Panc1 (cell line): Measurements from ENCODE around the gene EYS. TPM values are rescaled to one million over a fixed set of nuclear protein-coding genes. Genes with fewer than 3 reads are reported as not detected.

ENCODE experiments used
- ATAC-seq: fragments of 200-7000 bp; cut with Tn5 transposase; 2 replicates; pipeline ENCODE4 v1.9.1; 2020; ENCODE audit warnings: mild to moderate bottlenecking, moderate library complexity
- BruUV-seq: library from RNA; stranded (reverse); fragments of 400-500 nt; replicated peaks from 2 replicates; lab custom pipeline; 2021; lab: Mats Ljungman, UMichigan
- CTCF ChIA-PET: fragments of 300-600 bp; sonication (Branson Sonifier 250); formaldehyde crosslinking; loops from one replicate; lab custom pipeline; 2022; ENCODE audit warnings: antibody characterized with exemption; lab: Charles Lee
- POLR2A ChIA-PET: fragments of 300-600 bp; sonication (Branson Sonifier 250); formaldehyde crosslinking; loops from one replicate; lab custom pipeline; 2022; ENCODE audit warnings: antibody characterized with exemption; lab: Charles Lee
- DNase-seq: peaks from one replicate; pipeline ENCODE4 v3.0.0-alpha.2; 2010; ENCODE audit warnings: low read depth, low spot score
- H3K27ac ChIP-seq: 2 replicates; pipeline ENCODE4 v1.5.1; 2011; ENCODE audit warnings: mild to moderate bottlenecking, low read length, inconsistent platforms
- H3K27me3 ChIP-seq: fragments of 200-500 bp; sonication (Bioruptor generic); 2 replicates; pipeline ENCODE4 v1.6.0; 2014; ENCODE audit warnings: low read length, inconsistent platforms; ENCODE audit not compliant: control insufficient read depth, insufficient read depth
- H3K36me3 ChIP-seq: fragments of 200-500 bp; sonication (Bioruptor generic); 2 replicates; pipeline ENCODE4 v1.5.1; 2014; ENCODE audit warnings: inconsistent platforms, mild to moderate bottlenecking, low read length, moderate library complexity; ENCODE audit not compliant: control insufficient read depth, insufficient read depth
- H3K4me1 ChIP-seq: 2 replicates; pipeline ENCODE4 v1.5.1; 2011; ENCODE audit warnings: inconsistent platforms, mild to moderate bottlenecking, low read length, moderate library complexity; ENCODE audit not compliant: control insufficient read depth, insufficient read depth
- H3K4me3 ChIP-seq, 2 experiments: 2 replicates each; pipeline ENCODE4 v1.5.1; 2011 to 2012; ENCODE audit warnings: low read depth in 2 of 2, low read length in 2 of 2, mild to moderate bottlenecking in 2 of 2, inconsistent platforms in 1 of 2, moderate library complexity in 1 of 2
- H3K9me3 ChIP-seq: fragments of 200-500 bp; sonication (Bioruptor generic); 2 replicates; pipeline ENCODE4 v1.5.1; 2014; ENCODE audit warnings: low read depth, mild to moderate bottlenecking, inconsistent platforms, low read length, moderate library complexity; ENCODE audit not compliant: control insufficient read depth, insufficient read depth
- POLR2AphosphoS5 ChIP-seq: IDR thresholded peaks from 2 replicates; pipeline ENCODE4 v1.6.1; 2012; ENCODE audit warnings: mild to moderate bottlenecking, low read depth, low read length, moderate library complexity
- SIN3A ChIP-seq: IDR thresholded peaks from 2 replicates; pipeline ENCODE4 v1.6.1; 2012; ENCODE audit warnings: low read depth, mild to moderate bottlenecking, low read length, moderate library complexity, borderline replicate concordance; ENCODE audit not compliant: insufficient read depth
- TCF7L2 ChIP-seq: IDR thresholded peaks from 2 replicates; pipeline ENCODE4 v1.6.1; 2011; ENCODE audit warnings: mild to moderate bottlenecking, low read depth, low read length, inconsistent platforms
- in situ Hi-C: cut with HindIII; loops from 2 replicates; pipeline ENCODE4 v1.10.0; 2016; ENCODE audit warnings: low sequenced_read_pairs, low pct_unique_long_range_greater_than_20kb
- intact Hi-C: fragments of 100-400 bp; cut with micrococcal nuclease; formaldehyde crosslinking; loops from one replicate; pipeline ENCODE4 v1.10.0; 2022; ENCODE audit not compliant: unreplicated experiment
- total RNA-seq: library from RNA; stranded (reverse); gene quantifications from one replicate; pipeline ENCODE4 v1.2.1, GENCODE V29; 2021; ENCODE audit not compliant: unreplicated experiment
- TF ChIP-seq, protein P1 (sequence below), 2 experiments: IDR thresholded peaks; 2 replicates each; pipeline ENCODE4 v1.6.1; 2011 to 2012; ENCODE audit warnings: low read depth in 2 of 2, control low read depth in 1 of 2, low read length in 1 of 2, mild to moderate bottlenecking in 1 of 2, moderate library complexity in 1 of 2; ENCODE audit not compliant: insufficient read depth in 1 of 2
- TF ChIP-seq, protein P2 (sequence below): fragments of 450-650 bp; IDR thresholded peaks from 2 replicates; pipeline ENCODE4 v1.5.1; 2017; ENCODE audit warnings: mild to moderate bottlenecking

The EYS gene
- total RNA-seq, 1 experiment from 2014 or later, result not detected

DNA sequence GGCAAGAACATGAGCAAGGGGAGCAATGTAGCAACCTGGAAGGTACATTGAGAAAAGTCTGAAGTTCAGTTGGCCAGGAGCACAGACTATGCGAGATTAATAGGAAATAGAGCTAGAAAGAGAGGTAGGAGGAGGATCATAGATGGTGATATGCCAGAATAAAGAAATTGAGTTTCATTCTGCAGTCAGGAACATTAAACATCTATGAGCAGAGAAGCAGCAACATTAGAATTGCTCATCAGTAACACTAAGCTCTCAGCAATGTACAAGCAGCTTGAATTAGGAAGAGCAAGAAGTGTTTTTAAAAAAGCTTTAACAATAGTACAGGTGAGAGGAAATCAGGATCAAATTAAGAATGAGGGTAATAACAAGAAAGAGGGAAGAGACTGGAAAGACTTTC, 1603.5 kb downstream of the EYS start:
- DNase-seq (no peak), ATAC-seq (no peak)
- H3K4me1 ChIP-seq, result no peaks in the 10 kb centered on the region
- ChIA-PET POLR2A (no interaction called here), CTCF (no interaction called here)
- H3K36me3 ChIP-seq, result no peaks in the 10 kb centered on the region
- TF ChIP-seq POLR2AphosphoS5 (no peak), SIN3A (no peak)
- TF ChIP-seq, protein P1, sequence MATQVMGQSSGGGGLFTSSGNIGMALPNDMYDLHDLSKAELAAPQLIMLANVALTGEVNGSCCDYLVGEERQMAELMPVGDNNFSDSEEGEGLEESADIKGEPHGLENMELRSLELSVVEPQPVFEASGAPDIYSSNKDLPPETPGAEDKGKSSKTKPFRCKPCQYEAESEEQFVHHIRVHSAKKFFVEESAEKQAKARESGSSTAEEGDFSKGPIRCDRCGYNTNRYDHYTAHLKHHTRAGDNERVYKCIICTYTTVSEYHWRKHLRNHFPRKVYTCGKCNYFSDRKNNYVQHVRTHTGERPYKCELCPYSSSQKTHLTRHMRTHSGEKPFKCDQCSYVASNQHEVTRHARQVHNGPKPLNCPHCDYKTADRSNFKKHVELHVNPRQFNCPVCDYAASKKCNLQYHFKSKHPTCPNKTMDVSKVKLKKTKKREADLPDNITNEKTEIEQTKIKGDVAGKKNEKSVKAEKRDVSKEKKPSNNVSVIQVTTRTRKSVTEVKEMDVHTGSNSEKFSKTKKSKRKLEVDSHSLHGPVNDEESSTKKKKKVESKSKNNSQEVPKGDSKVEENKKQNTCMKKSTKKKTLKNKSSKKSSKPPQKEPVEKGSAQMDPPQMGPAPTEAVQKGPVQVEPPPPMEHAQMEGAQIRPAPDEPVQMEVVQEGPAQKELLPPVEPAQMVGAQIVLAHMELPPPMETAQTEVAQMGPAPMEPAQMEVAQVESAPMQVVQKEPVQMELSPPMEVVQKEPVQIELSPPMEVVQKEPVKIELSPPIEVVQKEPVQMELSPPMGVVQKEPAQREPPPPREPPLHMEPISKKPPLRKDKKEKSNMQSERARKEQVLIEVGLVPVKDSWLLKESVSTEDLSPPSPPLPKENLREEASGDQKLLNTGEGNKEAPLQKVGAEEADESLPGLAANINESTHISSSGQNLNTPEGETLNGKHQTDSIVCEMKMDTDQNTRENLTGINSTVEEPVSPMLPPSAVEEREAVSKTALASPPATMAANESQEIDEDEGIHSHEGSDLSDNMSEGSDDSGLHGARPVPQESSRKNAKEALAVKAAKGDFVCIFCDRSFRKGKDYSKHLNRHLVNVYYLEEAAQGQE (IDR thresholded peaks at IDR 0.05; ENCODE audit: insufficient read depth in 1 of 2, low read depth in 2 of 2, low read length in 1 of 2), result no peak
- TF ChIP-seq, protein P2, sequence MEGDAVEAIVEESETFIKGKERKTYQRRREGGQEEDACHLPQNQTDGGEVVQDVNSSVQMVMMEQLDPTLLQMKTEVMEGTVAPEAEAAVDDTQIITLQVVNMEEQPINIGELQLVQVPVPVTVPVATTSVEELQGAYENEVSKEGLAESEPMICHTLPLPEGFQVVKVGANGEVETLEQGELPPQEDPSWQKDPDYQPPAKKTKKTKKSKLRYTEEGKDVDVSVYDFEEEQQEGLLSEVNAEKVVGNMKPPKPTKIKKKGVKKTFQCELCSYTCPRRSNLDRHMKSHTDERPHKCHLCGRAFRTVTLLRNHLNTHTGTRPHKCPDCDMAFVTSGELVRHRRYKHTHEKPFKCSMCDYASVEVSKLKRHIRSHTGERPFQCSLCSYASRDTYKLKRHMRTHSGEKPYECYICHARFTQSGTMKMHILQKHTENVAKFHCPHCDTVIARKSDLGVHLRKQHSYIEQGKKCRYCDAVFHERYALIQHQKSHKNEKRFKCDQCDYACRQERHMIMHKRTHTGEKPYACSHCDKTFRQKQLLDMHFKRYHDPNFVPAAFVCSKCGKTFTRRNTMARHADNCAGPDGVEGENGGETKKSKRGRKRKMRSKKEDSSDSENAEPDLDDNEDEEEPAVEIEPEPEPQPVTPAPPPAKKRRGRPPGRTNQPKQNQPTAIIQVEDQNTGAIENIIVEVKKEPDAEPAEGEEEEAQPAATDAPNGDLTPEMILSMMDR, result no peak
- H3K4me3 ChIP-seq, result no peak overlapping the region
- intact Hi-C loops, result no loop called here
- H3K27ac ChIP-seq, result no peak overlapping the region
- in situ Hi-C loops, result no loop called here
- no peaks in the 10 kb centered on the region for H3K9me3 ChIP-seq
- no TSS peak for BruUV-seq
- no peaks in the 10 kb centered on the region for H3K27me3 ChIP-seq

DNA sequence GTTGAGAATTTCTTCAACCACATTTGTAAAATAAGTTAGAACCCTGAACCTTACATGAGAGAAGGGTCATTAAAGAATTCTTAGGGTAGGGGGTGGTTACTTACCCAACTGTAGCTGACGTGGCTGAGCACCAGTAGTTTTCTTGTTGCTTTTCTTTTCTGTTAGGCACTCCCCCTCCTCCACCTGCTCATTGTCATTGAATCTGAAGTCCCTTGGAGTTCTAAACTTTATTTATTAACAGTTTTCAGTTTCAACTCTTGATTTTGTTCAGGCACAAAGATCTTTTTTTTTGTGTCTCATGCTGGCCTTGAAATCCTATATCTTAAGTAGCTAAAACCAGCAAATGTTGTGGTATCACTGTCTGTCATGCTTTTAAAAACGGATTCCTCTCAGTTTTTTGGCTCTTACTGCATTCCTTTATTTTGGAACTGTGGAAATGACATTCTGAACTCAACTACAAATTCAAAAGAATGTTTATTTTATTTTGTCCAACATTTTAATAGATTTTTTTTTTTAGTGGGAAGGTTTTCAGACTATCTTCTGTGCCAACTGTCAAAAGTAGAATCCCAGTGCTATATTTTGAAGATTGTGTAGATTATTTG, 1606.2 kb downstream of the EYS start:
- intact Hi-C loops (no loop called here), in situ Hi-C loops (no loop called here)
- no peaks in the 10 kb centered on the region for H3K9me3 ChIP-seq
- H3K27me3 ChIP-seq, result no peaks in the 10 kb centered on the region
- no TSS peak for BruUV-seq
- no peaks in the 10 kb centered on the region for H3K4me1 ChIP-seq
- ATAC-seq (no peak), DNase-seq (no peak)
- ChIA-PET POLR2A (no interaction called here), CTCF (no interaction called here)
- H3K36me3 ChIP-seq, result no peaks in the 10 kb centered on the region
- no peak for TF ChIP-seq TCF7L2
- TF ChIP-seq, protein P1 (IDR thresholded peaks at IDR 0.05; ENCODE audit: insufficient read depth in 1 of 2, low read depth in 2 of 2, low read length in 1 of 2), result no peak
- TF ChIP-seq SIN3A, result no peak
- TF ChIP-seq, protein P2, result no peak
- no peak for TF ChIP-seq POLR2AphosphoS5
- no peak overlapping the region for H3K27ac ChIP-seq
- H3K4me3 ChIP-seq, result no peak overlapping the region
